Vagina (tissue), 2 donors: Measurements from ENCODE around the gene FADS1. TPM values are rescaled to one million over a fixed set of nuclear protein-coding genes. Genes with fewer than 3 reads are reported as not detected.

ENCODE experiments used
- DNase-seq, 2 donors: peaks; one replicate each; pipeline ENCODE4 v3.0.0-alpha.2; 2017; ENCODE audit errors: extremely low spot score in 2 of 2
- H3K27ac ChIP-seq: fragments of 200-600 bp; sonication (generic); one replicate; pipeline ENCODE4 v1.5.1; 2019
- H3K27me3 ChIP-seq: fragments of 200-600 bp; sonication (generic); one replicate; pipeline ENCODE4 v1.5.1; 2019
- H3K36me3 ChIP-seq, 2 donors: fragments of 200-600 bp; sonication (generic); one replicate each; pipeline ENCODE4 v1.5.1; 2017 to 2019
- H3K4me1 ChIP-seq: fragments of 200-600 bp; sonication (generic); one replicate; pipeline ENCODE4 v1.5.1; 2019
- H3K4me3 ChIP-seq, 2 donors: fragments of 200-600 bp; sonication (generic); 1 replicate in 1 of 2; 2 replicates in 1 of 2; pipeline ENCODE4 v1.5.1; 2016 to 2019
- H3K9me3 ChIP-seq: fragments of 200-600 bp; sonication (generic); one replicate; pipeline ENCODE4 v1.5.1; 2019
- CTCF ChIP-seq, 3 experiments: fragments of 450-650 bp in 2 of 3; fragments of 200-600 bp in 1 of 3; sonication (generic) in 1 of 3; IDR thresholded peaks; one replicate each; pipeline ENCODE4 v1.5.1; 2017 to 2019; ENCODE audit warnings: antibody characterized with exemption in 3 of 3, mild to moderate bottlenecking in 2 of 3, moderate library complexity in 2 of 3
- POLR2A ChIP-seq, 2 donors: fragments of 450-650 bp; IDR thresholded peaks; one replicate each; pipeline ENCODE4 v1.6.1; 2017; ENCODE audit warnings: antibody characterized with exemption in 2 of 2, mild to moderate bottlenecking in 2 of 2, moderate library complexity in 2 of 2
- POLR2AphosphoS5 ChIP-seq, 2 donors: sonication (generic); formaldehyde crosslinking; IDR thresholded peaks; one replicate each; pipeline ENCODE4 v1.9.0; 2017; ENCODE audit warnings: antibody characterized with exemption in 2 of 2, mild to moderate bottlenecking in 2 of 2, low read depth in 1 of 2; ENCODE audit not compliant: insufficient read depth in 1 of 2
- intact Hi-C: fragments of 100-400 bp; cut with DNase I; formaldehyde crosslinking; loops from one replicate; pipeline ENCODE4 v1.15.1; 2023
- total RNA-seq: library from RNA; depleted of rRNA; stranded (reverse); fragments of >200 nt; gene quantifications from one replicate; pipeline ENCODE4 v1.2.3, GENCODE V29; 2016

Gene FADS1
- total RNA-seq, 1 donor from 2014 or later = 9.8 TPM

DNA sequence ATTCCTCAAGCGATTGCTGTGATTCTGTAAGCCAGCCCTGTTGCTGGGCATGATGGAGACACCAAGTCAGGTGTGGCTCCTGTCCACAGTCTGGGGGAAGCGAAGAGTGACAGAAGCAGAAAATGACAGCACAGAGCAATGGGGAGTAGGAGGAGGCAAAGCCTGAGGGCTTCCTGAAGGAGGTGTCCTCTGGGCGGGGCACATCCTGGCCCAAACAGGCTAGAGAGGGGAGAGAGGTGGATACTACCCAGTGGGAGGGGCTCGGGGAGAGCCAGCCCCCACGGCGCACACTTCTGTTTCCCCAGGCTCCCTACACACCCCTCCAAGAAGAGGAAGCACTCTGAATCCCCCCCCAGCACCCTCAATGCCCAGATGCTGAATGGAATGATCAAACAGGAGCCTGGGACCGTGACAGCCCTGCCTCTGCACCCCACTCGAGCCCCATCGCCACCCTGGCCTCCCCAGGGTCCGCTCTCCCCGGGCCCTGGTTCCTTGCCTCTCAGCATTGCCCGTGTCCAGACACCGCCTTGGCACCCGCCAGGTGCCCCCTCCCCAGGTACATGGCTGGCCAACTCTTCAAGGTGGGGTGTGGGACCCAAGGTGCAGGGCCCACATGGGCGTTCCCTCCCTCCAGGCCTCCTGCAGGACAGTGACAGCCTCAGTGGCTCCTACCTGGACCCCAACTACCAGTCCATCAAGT lies 45.5 kb downstream of the FADS1 start:
- no peak for TF ChIP-seq POLR2AphosphoS5 (IDR thresholded peaks at IDR 0.05; ENCODE audit: insufficient read depth in 1 of 2, low read depth in 1 of 2)
- no peak for TF ChIP-seq CTCF (IDR thresholded peaks at IDR 0.05)
- TF ChIP-seq POLR2A (IDR thresholded peaks at IDR 0.05) = no peak
- H3K27me3 ChIP-seq = no peaks in the 10 kb centered on the region

GRCh38 chr11:61769946-61770683 lies 46.7 kb downstream of the FADS1 start:
- H3K27ac ChIP-seq = no peak overlapping the region
- no peak overlapping the region for H3K4me3 ChIP-seq
- no peaks in the 10 kb centered on the region for H3K4me1 ChIP-seq
- no peaks in the 10 kb centered on the region for H3K27me3 ChIP-seq
- intact Hi-C loops = no loop called here
- H3K9me3 ChIP-seq = no peaks in the 10 kb centered on the region
- DNase-seq = no peak
- TF ChIP-seq POLR2AphosphoS5 (IDR thresholded peaks at IDR 0.05; ENCODE audit: insufficient read depth in 1 of 2, low read depth in 1 of 2) (no peak), CTCF (IDR thresholded peaks at IDR 0.05) (no peak), POLR2A (IDR thresholded peaks at IDR 0.05) (no peak)
- no peaks in the 10 kb centered on the region for H3K36me3 ChIP-seq

More for the DNA sequence above, 45.5 kb downstream of the FADS1 start:
- no peaks in the 10 kb centered on the region for H3K9me3 ChIP-seq
- no peaks in the 10 kb centered on the region for H3K36me3 ChIP-seq
- H3K4me3 ChIP-seq = no peak overlapping the region
- H3K4me1 ChIP-seq = no peaks in the 10 kb centered on the region
- intact Hi-C loops = no loop called here
- no peak for DNase-seq
- no peak overlapping the region for H3K27ac ChIP-seq

DNA sequence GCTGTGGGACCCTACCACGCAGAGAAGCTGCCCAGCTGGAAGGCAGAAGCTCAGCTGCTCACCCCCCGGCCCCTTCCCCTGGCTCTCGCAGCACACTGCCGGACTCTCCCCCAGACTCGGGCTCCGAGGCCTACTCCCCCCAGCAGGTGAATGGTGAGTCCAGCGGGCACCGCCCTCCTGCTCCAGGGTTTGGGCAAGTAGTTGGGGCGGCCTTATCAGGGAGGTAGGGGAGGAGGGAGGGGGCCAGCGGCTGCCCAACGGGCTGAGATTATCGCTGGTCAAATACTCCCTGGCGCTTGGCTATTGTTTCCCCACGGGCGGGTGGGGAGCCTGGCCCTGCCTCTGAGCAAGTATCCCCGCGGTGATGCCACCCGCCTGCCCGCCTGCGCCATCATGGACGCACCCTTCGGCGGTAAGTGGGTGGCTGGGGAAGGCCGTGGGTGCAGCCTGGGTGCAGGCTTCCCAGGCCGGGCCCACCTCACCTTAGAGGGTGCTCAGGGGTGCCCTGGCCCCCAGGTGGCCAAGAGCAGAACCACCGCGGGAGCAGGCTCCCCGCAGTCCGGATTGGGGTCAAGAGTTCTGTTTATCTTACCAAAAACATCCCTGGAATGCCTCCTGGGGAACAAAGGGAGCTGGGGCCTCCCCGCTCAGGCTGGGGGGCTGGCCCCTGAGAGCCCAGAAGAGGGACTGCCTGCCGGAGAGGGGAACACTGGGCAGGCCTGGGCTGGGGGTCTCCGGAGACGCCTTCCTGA lies 47.5 kb downstream of the FADS1 start:
- no peaks in the 10 kb centered on the region for H3K27me3 ChIP-seq
- DNase-seq = no peak
- no peak overlapping the region for H3K27ac ChIP-seq
- H3K36me3 ChIP-seq = no peaks in the 10 kb centered on the region
- TF ChIP-seq POLR2A (IDR thresholded peaks at IDR 0.05) (no peak), POLR2AphosphoS5 (IDR thresholded peaks at IDR 0.05; ENCODE audit: insufficient read depth in 1 of 2, low read depth in 1 of 2) (no peak), CTCF (IDR thresholded peaks at IDR 0.05) (no peak)
- H3K4me3 ChIP-seq = no peak overlapping the region
- intact Hi-C loops = no loop called here
- H3K9me3 ChIP-seq = no peaks in the 10 kb centered on the region
- no peaks in the 10 kb centered on the region for H3K4me1 ChIP-seq

DNA sequence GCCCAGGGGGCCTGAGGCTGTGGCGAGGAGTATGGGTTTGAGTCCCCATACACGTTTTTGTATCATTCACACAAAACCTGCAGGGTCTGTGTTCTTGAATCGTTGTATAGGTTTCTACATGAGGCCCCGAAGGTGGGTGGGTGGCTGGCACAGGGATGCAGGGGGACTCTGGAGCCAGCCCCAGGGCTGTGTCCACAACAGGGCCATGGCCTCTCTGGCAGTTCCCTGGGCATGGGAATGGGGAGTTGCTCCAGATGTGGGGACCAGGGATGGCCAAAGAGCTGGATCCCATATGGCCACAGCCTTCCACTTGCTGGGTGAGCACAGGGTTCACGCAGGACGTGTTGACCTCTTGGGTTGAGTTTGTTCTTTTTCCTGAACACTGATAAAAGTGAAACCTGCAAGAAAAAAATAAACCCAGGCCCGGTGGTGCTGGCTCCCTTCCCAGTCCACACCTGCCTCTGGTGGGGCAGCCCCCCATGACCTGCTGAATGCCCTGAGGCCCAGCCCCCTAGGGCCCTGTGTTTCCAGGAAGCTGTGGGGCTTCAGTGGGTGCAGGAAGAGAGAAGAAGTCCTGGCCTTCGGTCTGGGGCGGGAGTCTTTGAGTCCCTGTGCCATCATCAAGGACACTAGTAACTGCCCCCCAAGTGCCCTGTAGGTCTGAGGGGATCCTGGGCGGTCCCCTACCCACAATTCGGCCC lies 48.3 kb downstream of the FADS1 start:
- no peak for DNase-seq
- TF ChIP-seq CTCF (IDR thresholded peaks at IDR 0.05) (no peak), POLR2A (IDR thresholded peaks at IDR 0.05) (no peak), POLR2AphosphoS5 (IDR thresholded peaks at IDR 0.05; ENCODE audit: insufficient read depth in 1 of 2, low read depth in 1 of 2) (no peak)
- Histone ChIP-seq H3K4me1 (no peaks in the 10 kb centered on the region), H3K36me3 (no peaks in the 10 kb centered on the region), H3K27me3 (no peaks in the 10 kb centered on the region), H3K27ac (no peak overlapping the region), H3K4me3 (no peak overlapping the region), H3K9me3 (no peaks in the 10 kb centered on the region)
- intact Hi-C loops = no loop called here
